Measurements from ENCODE around the gene NPC1.

GRCh38 chr18:23570912-23571504, 15.3 kb downstream of the NPC1 start:
- TF ChIP-seq, protein P1, sequence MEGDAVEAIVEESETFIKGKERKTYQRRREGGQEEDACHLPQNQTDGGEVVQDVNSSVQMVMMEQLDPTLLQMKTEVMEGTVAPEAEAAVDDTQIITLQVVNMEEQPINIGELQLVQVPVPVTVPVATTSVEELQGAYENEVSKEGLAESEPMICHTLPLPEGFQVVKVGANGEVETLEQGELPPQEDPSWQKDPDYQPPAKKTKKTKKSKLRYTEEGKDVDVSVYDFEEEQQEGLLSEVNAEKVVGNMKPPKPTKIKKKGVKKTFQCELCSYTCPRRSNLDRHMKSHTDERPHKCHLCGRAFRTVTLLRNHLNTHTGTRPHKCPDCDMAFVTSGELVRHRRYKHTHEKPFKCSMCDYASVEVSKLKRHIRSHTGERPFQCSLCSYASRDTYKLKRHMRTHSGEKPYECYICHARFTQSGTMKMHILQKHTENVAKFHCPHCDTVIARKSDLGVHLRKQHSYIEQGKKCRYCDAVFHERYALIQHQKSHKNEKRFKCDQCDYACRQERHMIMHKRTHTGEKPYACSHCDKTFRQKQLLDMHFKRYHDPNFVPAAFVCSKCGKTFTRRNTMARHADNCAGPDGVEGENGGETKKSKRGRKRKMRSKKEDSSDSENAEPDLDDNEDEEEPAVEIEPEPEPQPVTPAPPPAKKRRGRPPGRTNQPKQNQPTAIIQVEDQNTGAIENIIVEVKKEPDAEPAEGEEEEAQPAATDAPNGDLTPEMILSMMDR (IDR thresholded peaks at IDR 0.05): no peak
- TF ChIP-seq POLR2A (IDR thresholded peaks at IDR 0.05): no peak
